Activated CD4-positive, alpha-beta T cell treated with anti-CD3 and anti-CD28 coated beads, Interleukin-2, amount 50 U/mL, for 16 hours (primary cell): ENCODE results near the gene CD2.

Experiments
- DNase-seq: peaks from one replicate; pipeline ENCODE4 v3.0.0-alpha.2; 2020

Gene CD2

DNA sequence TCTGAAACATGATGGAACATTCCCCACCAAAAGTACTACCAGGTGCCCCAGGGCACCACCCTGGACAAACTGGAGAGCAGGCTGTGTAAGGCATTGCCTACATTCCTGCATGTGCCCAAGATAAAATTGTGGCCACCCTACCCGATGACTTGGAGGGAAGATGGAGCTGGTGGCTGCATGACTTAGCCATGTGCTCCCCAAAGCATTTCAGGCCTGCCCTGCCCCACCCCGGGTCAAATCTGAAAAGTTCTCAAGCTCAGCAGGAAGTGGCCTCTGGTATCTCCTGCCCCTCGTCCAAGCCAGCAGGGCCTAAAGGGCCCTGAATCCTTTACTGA lies 8.5 kb downstream of the CD2 start:
- DNase-seq: no peak

DNA sequence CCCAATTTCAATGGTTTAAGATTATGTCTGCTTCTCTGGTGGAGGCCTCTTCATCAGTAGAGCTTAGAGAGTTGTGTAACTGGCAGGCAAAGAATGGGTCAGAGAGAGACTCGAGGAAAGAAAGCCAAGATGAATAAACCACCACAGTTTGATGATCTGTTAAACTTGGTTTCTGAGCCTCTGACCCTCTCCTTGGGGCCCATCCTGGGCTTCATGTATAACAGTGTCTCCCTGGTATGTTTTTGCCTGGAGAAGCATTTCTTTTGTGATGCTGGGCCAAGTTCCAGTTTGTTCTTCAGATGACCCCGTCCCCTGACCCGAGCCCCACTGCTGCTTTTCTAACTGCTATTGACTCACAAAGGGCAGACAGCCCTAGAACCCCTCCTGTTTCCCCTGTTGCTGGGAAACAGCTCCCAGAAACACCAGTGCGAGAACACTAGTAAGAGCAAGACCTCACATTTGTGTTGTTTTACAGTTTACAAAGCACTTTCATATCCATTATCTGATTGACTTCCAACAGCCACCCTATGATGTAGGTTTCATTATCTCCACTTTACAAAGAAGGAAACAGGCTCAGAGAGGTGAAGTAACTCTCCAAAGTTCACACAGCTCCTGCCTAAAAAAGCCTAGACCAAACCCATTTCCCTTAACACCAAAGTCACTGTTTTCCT lies 9.0 kb downstream of the CD2 start:
- peak; percentile 95 for DNase-seq

- peak; percentile 74 for DNase-seq
These were observed 9.7 kb downstream of the CD2 start for GRCh38 chr1:116763787-116764465.

GRCh38 chr1:116764466-116764898 lies 10.3 kb downstream of the CD2 start:
- DNase-seq: peak; percentile 95

GRCh38 chr1:116764906-116765862 lies 11.0 kb downstream of the CD2 start:
- no peak for DNase-seq

DNA sequence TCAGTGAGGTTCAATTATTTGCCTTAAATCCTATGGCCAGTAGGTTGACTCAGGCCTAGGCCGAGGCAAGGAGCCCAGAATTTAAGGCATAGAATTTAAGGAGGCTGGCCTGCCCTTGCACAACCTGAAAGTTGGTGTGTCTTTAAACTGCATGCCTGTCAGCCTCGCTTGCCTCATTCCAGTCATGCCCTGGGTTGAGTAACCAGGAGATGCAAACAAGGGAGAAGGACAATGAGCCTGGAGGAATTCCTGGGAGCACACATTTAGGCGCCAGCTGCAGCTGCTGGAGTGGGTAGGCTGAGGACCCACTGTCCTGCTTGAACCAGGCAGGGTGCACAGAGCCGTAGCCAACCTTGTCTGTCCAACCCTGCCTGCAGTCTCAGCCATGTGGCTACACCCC lies 11.7 kb downstream of the CD2 start:
- no peak for DNase-seq

DNA sequence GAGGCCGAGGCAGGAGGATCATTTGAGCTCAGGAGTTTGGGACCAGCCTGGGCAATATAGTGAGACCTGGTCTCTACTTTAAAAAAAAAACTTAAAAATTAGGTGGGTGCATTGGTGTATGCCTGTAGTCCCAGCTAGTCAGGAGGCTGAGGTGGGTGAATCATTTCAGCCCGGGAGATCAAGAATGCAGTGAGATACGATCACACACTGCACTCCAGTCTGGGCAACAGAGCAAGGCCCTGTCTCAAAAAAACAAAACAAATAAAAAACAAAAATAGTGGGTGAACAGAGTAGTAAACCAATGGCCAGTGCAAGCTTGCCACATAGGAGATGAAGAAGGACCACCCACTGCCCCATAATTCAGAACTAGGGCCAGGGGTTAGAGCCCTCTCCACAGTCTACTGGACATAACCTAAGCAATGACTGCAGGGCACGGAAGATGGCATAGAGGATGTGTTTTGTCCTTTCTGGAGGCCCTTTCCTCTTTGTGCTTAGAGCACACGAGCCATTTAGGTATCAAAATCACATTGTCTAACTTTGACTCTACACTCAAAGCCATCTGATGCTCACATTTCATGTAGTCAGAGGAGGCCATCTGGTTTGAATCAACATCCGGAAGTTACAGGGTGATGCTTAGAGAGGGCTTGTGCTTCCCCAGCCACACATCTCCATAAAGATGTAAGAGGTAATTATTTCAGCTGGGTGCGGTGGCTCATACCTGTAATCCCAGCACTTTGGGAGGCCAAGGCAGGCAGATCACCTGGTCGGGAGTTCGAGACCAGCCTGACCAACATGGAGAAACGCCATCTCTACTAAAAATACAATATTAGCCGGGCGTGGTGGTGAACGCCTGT lies 12.6 kb downstream of the CD2 start:
- peak; percentile 82 for DNase-seq

GRCh38 chr1:116767782-116768382 lies 13.7 kb downstream of the CD2 start:
- DNase-seq: peak; percentile 45

DNA sequence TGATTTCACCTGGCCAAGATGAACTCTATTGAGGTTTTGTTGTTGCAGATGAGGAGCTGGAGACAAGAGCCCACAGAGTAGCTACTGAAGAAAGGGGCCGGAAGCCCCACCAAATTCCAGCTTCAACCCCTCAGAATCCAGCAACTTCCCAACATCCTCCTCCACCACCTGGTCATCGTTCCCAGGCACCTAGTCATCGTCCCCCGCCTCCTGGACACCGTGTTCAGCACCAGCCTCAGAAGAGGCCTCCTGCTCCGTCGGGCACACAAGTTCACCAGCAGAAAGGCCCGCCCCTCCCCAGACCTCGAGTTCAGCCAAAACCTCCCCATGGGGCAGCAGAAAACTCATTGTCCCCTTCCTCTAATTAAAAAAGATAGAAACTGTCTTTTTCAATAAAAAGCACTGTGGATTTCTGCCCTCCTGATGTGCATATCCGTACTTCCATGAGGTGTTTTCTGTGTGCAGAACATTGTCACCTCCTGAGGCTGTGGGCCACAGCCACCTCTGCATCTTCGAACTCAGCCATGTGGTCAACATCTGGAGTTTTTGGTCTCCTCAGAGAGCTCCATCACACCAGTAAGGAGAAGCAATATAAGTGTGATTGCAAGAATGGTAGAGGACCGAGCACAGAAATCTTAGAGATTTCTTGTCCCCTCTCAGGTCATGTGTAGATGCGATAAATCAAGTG lies 14.3 kb downstream of the CD2 start:
- DNase-seq: peak; percentile 25

- peak; percentile 91 for DNase-seq
These were observed 14.8 kb downstream of the CD2 start for GRCh38 chr1:116769104-116769452.

DNA sequence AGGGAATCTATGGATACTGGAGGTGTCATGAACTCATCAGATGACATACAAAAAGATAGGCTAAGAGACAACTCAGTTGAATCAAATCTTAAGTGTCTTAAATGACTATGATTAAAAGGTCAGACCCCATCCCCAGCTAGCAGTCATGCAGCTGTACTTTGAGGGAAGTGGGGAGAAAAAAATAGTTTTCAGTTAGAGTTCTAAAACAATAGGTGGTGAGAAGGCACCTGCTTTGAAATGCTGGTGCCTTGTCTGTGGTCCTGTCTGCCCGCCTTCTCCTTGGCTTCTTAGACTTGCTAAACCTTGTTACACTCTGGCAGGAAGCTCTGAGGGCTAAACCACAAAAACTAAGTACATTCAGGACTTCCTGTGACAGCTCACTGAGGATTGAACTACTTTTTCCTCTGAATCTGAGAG lies 15.3 kb downstream of the CD2 start:
- DNase-seq: peak; percentile 93

GRCh38 chr1:116769994-116770393 lies 15.8 kb downstream of the CD2 start:
- no peak for DNase-seq

- DNase-seq: no peak
These were observed 16.4 kb downstream of the CD2 start for GRCh38 chr1:116770625-116771024.

GRCh38 chr1:116771997-116772647 lies 17.9 kb downstream of the CD2 start:
- peak; percentile 34 for DNase-seq

DNA sequence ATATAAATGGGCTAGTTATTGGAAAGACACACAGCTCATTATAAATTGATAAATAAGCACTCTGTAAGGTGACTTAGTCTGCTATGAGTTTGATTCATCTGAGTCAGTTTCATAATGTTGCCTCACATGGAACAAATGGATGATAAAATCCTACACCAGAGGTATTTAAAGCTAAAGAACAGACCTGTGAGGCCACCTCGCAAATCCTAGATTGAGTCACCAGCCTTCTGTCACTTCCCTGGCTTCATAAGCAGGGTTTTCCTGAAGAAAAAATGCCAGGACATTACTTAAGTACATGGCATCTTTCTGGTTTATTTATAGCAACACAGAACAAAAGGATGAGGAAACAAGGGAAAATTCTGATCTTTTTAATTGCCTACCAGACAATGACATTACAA lies 18.4 kb downstream of the CD2 start:
- DNase-seq: peak; percentile 78

DNA sequence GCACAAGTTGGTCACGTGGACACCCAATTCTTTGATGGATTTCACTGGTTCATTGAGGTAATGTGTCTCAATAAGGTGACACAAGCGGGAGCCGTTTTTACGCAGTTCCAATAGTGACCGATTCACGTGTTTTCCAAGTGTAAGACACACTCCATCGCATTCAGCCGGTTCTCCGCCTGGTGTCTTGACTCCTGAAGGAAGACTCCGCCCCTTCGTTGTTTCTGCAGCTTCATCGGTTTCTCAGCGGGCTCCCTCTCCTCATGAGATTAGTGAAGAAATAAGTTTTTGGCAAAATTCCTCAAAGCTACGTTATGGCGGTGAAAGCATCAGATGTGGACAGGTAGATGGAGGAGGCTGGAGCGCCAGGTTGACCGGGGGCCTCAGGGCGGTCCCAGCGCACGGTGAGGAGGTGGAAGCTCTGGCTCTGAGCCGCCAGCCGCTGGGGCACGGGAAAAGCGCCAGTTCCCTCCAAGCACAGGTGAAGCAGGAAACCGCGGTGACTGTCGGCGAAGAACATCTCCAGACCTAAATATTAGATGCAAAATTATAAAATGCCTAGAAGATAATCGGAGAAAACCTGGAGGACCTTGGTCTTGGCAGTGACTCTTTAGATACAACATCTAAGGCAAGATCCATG lies 21.0 kb downstream of the CD2 start:
- no peak for DNase-seq

GRCh38 chr1:116777831-116778830 lies 23.9 kb downstream of the CD2 start:
- peak; percentile 14 for DNase-seq

GRCh38 chr1:116781034-116781433 lies 26.8 kb downstream of the CD2 start:
- no peak for DNase-seq

GRCh38 chr1:116785006-116785405 lies 30.8 kb downstream of the CD2 start:
- DNase-seq: no peak
